Fibroblast of lung (primary cell): Measurements from ENCODE around the gene C7orf33. TPM values are rescaled to one million over a fixed set of nuclear protein-coding genes. Genes with fewer than 3 reads are reported as not detected.

Experiments
- DNase-seq, 2 donors: peaks; one replicate each; pipeline versions ENCODE4 v3.0.0 to v3.0.0-alpha.2; 2010; ENCODE audit warnings: low read depth in 2 of 2
- H2AFZ ChIP-seq: 2 replicates; pipeline ENCODE4 v1.5.1; 2012; ENCODE audit warnings: low read length, control low read depth, inconsistent platforms
- H3K27ac ChIP-seq: 2 replicates; pipeline ENCODE4 v1.5.1; 2011; ENCODE audit warnings: low read length, control low read depth; ENCODE audit not compliant: insufficient read depth
- H3K27me3 ChIP-seq: 2 replicates; pipeline ENCODE4 v1.5.1; 2011; ENCODE audit warnings: mild to moderate bottlenecking, low read length; ENCODE audit not compliant: control insufficient read depth, insufficient read depth
- H3K36me3 ChIP-seq: 2 replicates; pipeline ENCODE4 v1.5.1; 2011; ENCODE audit warnings: low read length; ENCODE audit not compliant: control insufficient read depth, insufficient read depth
- H3K4me1 ChIP-seq: 2 replicates; pipeline ENCODE4 v1.5.1; 2011; ENCODE audit warnings: low read length; ENCODE audit not compliant: control insufficient read depth, insufficient read depth; ENCODE audit errors: extremely low read depth
- H3K4me2 ChIP-seq: 2 replicates; pipeline ENCODE4 v1.5.1; 2011; ENCODE audit warnings: low read length, control low read depth; ENCODE audit not compliant: insufficient read depth; ENCODE audit errors: extremely low read depth
- H3K4me3 ChIP-seq, 4 experiments: fragments of 200-600 bp in 1 of 4; sonication (generic) in 1 of 4; replicated peaks in 1 of 4; 2 replicates each; pipeline ENCODE4 v1.5.1; 2011 to 2016; ENCODE audit warnings: low read length in 4 of 4, low read depth in 3 of 4, mild to moderate bottlenecking in 3 of 4, control low read depth in 2 of 4, inconsistent platforms in 1 of 4, mixed read lengths in 1 of 4; ENCODE audit not compliant: insufficient read depth in 1 of 4; ENCODE audit errors: control extremely low read depth in 1 of 4
- H3K79me2 ChIP-seq: 2 replicates; pipeline ENCODE4 v1.5.1; 2012; ENCODE audit warnings: mild to moderate bottlenecking, low read length, inconsistent platforms; ENCODE audit not compliant: control insufficient read depth, insufficient read depth
- H3K9ac ChIP-seq: 2 replicates; pipeline ENCODE4 v1.5.1; 2011; ENCODE audit warnings: mild to moderate bottlenecking, low read length, control low read depth; ENCODE audit not compliant: insufficient read depth
- H3K9me3 ChIP-seq: 2 replicates; pipeline ENCODE4 v1.5.1; 2012; ENCODE audit warnings: low read depth, low read length; ENCODE audit not compliant: control insufficient read depth, insufficient read depth
- H4K20me1 ChIP-seq: 2 replicates; pipeline ENCODE4 v1.5.1; 2011; ENCODE audit warnings: low read length; ENCODE audit not compliant: control insufficient read depth, insufficient read depth; ENCODE audit errors: extremely low read depth
- EZH2 ChIP-seq: IDR thresholded peaks from 2 replicates; pipeline ENCODE4 v1.5.1; 2012; ENCODE audit warnings: low read length, control low read depth, mild to moderate bottlenecking; ENCODE audit errors: missing control alignments
- polyA plus RNA-seq, 2 donors: library from polyadenylated mRNA; depleted of rRNA in 1 of 2; stranded (reverse) in 1 of 2; unstranded in 1 of 2; fragments of >200 nt; gene quantifications; 2 replicates each; pipeline ENCODE4 v1.2.1, GENCODE V29; 2011 to 2012; ENCODE audit warnings: missing spikeins in 1 of 2
- total RNA-seq: library from RNA; depleted of rRNA; stranded (reverse); fragments of >200 nt; gene quantifications from 2 replicates; pipeline ENCODE4 v1.2.1, GENCODE V29; 2014
- TF ChIP-seq, protein P1 (sequence below), 2 donors: IDR thresholded peaks in 1 of 2; conservative IDR thresholded peaks in 1 of 2; 1 replicate in 1 of 2; 2 replicates in 1 of 2; pipeline ENCODE4 v1.5.1; 2011 to 2012; ENCODE audit warnings: low read length in 2 of 2, control low read depth in 1 of 2, inconsistent platforms in 1 of 2, low read depth in 1 of 2, mild to moderate bottlenecking in 1 of 2

The C7orf33 gene
- total and polyA plus RNA-seq, 2 donors (not counting 1 experiment from before 2014, with no cell fraction given): not detected

DNA sequence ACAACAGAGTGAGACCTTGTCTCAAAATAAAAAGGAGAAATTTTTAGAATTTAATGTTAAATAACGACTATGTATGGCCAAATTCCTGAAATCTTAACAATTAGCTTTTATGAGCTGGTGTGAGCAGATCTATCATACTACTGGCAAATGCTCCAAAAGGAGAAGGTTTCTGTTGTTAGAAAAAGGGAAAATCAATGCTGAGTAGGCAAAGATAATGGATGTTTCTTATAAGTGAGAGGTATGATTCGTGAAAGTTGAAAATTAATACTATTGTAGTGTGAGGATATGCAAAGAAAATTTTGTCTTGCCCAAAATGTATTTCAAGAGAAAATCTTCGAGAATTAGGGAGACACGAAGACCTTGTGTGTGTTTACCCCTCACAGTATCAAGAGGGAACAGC lies 67.4 kb downstream of the C7orf33 start:
- Histone ChIP-seq H3K27me3 (no peaks in the 10 kb centered on the region), H3K4me3 (no peak overlapping the region), H3K9me3 (no peaks in the 10 kb centered on the region), H3K4me1 (no peaks in the 10 kb centered on the region), H3K27ac (no peak overlapping the region), H3K9ac (no peak overlapping the region), H3K4me2 (no peak overlapping the region), H2AFZ (no peak overlapping the region), H3K36me3 (no peaks in the 10 kb centered on the region), H3K79me2 (no peaks in the 10 kb centered on the region), H4K20me1 (no peaks in the 10 kb centered on the region)
- no peak for DNase-seq
- TF ChIP-seq, protein P1, sequence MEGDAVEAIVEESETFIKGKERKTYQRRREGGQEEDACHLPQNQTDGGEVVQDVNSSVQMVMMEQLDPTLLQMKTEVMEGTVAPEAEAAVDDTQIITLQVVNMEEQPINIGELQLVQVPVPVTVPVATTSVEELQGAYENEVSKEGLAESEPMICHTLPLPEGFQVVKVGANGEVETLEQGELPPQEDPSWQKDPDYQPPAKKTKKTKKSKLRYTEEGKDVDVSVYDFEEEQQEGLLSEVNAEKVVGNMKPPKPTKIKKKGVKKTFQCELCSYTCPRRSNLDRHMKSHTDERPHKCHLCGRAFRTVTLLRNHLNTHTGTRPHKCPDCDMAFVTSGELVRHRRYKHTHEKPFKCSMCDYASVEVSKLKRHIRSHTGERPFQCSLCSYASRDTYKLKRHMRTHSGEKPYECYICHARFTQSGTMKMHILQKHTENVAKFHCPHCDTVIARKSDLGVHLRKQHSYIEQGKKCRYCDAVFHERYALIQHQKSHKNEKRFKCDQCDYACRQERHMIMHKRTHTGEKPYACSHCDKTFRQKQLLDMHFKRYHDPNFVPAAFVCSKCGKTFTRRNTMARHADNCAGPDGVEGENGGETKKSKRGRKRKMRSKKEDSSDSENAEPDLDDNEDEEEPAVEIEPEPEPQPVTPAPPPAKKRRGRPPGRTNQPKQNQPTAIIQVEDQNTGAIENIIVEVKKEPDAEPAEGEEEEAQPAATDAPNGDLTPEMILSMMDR (conservative IDR thresholded peaks at IDR 0.05 in 1 of 2, IDR thresholded peaks at IDR 0.05 in 1 of 2; ENCODE audit: low read depth in 1 of 2, low read length in 2 of 2): no peak
- no peak for TF ChIP-seq EZH2

DNA sequence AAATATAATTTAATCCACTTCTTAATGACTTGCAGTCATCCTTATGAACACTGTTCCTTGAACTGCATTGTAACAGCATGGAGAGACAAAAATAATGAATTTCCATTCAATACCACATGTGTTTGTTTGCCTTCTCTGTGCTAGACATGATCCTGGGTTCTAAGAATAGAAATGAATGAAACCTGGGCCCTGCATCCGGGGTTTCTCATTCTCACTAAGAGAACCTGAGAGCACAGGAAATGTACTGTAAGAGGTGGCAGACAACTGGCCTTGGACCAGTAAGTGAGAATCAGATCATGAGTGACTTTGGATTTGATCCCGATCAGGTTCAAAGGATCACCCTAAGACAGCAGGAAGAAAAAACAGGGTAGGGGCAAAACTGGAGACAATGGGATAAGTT lies 70.9 kb downstream of the C7orf33 start:
- H3K27ac ChIP-seq: no peak overlapping the region
- H2AFZ ChIP-seq: no peak overlapping the region
- H3K9ac ChIP-seq: no peak overlapping the region
- H3K9me3 ChIP-seq: no peaks in the 10 kb centered on the region
- no peaks in the 10 kb centered on the region for H3K27me3 ChIP-seq
- no peaks in the 10 kb centered on the region for H3K36me3 ChIP-seq
- no peak overlapping the region for H3K4me2 ChIP-seq
- TF ChIP-seq EZH2: no peak
- TF ChIP-seq, protein P1 (conservative IDR thresholded peaks at IDR 0.05 in 1 of 2, IDR thresholded peaks at IDR 0.05 in 1 of 2; ENCODE audit: low read depth in 1 of 2, low read length in 2 of 2): no peak
- no peak overlapping the region for H3K4me3 ChIP-seq
- no peak for DNase-seq
- no peaks in the 10 kb centered on the region for H3K4me1 ChIP-seq
- H3K79me2 ChIP-seq: no peaks in the 10 kb centered on the region
- no peaks in the 10 kb centered on the region for H4K20me1 ChIP-seq

DNA sequence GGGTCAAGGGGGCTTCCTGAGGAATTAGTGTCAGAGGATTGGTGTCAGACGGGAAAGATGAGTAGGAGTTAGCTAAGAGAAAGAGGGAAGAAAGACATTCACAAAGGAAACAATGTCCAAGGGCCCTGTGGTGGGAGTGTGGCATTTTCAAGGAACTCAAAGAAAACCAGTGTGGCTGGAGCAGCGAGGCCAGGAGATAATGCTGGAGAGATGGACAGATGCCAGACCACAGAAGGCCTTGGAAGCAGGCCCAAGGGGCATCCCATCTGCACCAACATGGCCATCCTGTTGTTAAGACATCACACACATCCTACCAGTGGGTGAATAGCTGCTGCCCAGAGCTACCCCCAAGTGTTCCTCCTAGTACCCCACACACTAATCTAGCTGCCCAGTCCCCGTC lies 72.1 kb downstream of the C7orf33 start:
- Histone ChIP-seq H3K9ac (no peak overlapping the region), H3K27ac (no peak overlapping the region), H4K20me1 (no peaks in the 10 kb centered on the region), H3K36me3 (no peaks in the 10 kb centered on the region), H2AFZ (no peak overlapping the region), H3K4me1 (no peaks in the 10 kb centered on the region), H3K27me3 (no peaks in the 10 kb centered on the region), H3K4me3 (no peak overlapping the region), H3K79me2 (no peaks in the 10 kb centered on the region), H3K9me3 (no peaks in the 10 kb centered on the region), H3K4me2 (no peak overlapping the region)
- TF ChIP-seq EZH2: no peak
- TF ChIP-seq, protein P1 (conservative IDR thresholded peaks at IDR 0.05 in 1 of 2, IDR thresholded peaks at IDR 0.05 in 1 of 2; ENCODE audit: low read depth in 1 of 2, low read length in 2 of 2): no peak
- no peak for DNase-seq
